HG02642 (cell line): ENCODE measurements around the gene LMO1.

ENCODE experiments used
- ATAC-seq: cut with Tn5 transposase; IDR thresholded peaks from one replicate; pipeline ENCODE4 v1.9.1; 2021; ENCODE audit warnings: mild to moderate bottlenecking; ENCODE audit not compliant: unreplicated experiment, poor library complexity

The LMO1 gene

GRCh38 chr11:8230178-8230859 is 33.4 kb downstream of the LMO1 start:
- no peak for ATAC-seq

- ATAC-seq = no peak
These were observed 34.1 kb downstream of the LMO1 start for GRCh38 chr11:8229299-8230177.

- ATAC-seq = no peak
These were observed 35.4 kb downstream of the LMO1 start for GRCh38 chr11:8228231-8228630.

- ATAC-seq = no peak
These were observed 36.2 kb downstream of the LMO1 start for GRCh38 chr11:8227156-8228152.

GRCh38 chr11:8225589-8226036 is 38.1 kb downstream of the LMO1 start:
- peak; percentile 62 for ATAC-seq

- no peak for ATAC-seq
These were observed 39.0 kb downstream of the LMO1 start for GRCh38 chr11:8224711-8225110.

DNA sequence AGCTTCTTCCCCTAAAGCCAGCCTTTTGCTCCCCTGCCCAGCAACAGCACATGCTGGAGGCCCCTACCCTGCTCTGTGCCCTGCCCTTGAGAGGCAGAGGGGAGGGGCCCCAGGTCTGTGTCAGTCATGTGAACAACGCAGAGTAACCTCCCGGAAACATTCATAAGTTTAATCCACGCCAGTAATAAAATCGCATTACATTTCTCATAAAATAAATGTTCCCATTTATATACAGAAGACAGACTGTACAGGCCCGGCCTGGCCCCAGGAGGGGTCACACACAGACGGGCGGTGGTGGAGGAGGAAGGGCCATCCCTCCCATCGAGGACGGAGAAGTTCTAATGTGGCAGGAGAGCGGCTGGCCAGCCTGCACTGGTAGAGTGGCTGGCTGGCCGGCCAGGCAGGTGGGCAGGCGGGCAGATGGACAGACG is 39.5 kb downstream of the LMO1 start:
- no peak for ATAC-seq

GRCh38 chr11:8223513-8223900 is 40.2 kb downstream of the LMO1 start:
- ATAC-seq = no peak

DNA sequence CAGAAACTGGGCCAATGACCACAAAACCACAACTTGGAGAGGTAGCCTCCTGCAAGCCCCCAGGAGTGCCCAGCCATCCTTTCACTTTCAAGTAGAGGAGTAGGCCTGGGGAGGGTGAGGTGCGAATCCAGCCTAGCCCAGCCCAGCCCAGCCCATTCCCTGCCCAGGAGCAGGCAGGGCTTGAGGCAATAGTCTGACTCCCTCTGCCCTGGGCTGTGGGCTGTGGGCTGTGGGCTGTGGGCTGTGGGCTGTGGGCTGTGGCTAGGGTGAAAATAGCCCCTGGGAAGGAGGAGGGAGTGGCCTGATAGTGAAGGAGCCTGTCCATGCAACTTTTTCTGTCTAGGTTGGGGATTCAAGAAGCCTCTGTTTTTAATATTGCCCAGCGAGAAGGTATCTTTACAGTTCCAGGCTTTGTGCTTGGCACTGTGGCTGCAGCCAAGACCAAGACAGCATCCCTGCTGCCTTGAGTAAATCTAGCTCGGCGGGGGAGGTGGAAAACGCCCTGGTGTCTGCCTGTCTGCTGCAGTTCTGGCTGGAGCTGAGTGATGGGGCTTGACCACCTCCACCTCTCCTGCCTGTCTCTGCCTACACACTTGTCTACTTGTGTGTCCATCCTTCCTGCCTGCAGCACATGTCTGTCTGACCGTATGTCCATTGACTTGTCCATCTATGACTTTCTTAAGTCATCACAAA is 40.7 kb downstream of the LMO1 start:
- ATAC-seq = no peak

- ATAC-seq = no peak
These were observed 41.7 kb downstream of the LMO1 start for GRCh38 chr11:8221917-8222495.

DNA sequence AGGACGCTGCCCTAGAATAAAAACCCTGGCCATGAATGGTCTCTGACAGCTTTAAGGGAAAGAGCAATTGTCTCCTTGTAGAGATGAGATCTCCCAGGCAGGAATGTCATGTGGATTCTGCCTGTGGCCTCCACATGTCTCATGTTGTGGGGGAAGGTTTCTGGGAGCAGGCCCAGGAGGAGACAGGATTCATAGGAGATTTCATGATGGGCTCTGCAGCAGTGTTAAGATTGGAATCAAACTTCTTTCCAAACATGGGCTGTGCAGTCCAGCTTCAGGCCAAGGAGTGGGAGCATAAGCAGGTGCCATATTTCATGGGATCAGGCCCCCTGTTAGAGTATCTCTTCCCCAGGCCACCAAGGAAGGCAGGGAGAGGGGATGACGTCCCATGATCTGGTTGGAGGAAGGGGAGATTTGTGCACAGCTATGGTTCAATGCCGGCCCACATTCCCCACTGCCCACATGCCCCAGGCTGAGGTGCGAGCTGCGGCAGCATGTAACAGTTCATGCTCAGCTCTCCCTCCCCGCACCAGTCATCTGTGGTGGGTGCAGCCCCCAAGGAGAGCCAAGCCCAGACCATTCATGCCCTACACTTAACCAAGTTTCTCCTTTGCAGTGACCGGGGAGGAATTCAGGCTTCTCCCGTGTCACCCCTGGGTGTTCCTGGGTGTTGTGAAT is 42.5 kb downstream of the LMO1 start:
- ATAC-seq = no peak

GRCh38 chr11:8220261-8221045 is 43.2 kb downstream of the LMO1 start:
- no peak for ATAC-seq

GRCh38 chr11:8219257-8220021 is 44.2 kb downstream of the LMO1 start:
- no peak for ATAC-seq

GRCh38 chr11:8218840-8219239 is 44.8 kb downstream of the LMO1 start:
- ATAC-seq = no peak

GRCh38 chr11:8218409-8218808 is 45.3 kb downstream of the LMO1 start:
- ATAC-seq = no peak

GRCh38 chr11:8217926-8218325 is 45.8 kb downstream of the LMO1 start:
- ATAC-seq = no peak

DNA sequence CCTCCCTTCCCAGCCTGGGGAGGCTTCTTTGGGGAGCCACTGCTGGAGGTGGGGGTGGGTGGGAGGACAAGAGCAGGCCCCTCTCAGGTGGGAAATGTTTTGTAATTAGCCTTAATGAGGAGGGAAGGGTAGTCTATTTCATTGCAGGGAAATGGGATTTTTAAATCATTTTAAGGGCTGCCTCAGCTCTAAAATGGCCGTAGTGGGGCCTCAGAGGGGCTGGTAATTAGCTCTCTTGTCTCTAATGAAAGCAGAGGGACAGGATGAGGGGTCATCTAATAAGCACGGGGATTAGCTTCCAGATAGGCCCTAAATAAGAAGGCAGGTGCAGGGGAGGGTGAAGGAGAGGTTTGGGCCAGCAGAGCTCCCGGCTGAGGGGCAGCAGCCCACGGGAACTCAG is 46.5 kb downstream of the LMO1 start:
- no peak for ATAC-seq
